Smooth muscle cell (in vitro differentiated cells): ENCODE data around the gene TRIM38. TPM values are rescaled to one million over a fixed set of nuclear protein-coding genes. Genes with fewer than 3 reads are reported as not detected.

ENCODE experiments used
- DNase-seq: peaks from one replicate; lab custom pipeline; 2025; ENCODE audit not compliant: unreplicated experiment; lab: John Stamatoyannopoulos, UW
- H2AFZ ChIP-seq: fragments of 200-600 bp; sonication (generic); 2 replicates; pipeline ENCODE4 v1.6.0; 2016; ENCODE audit warnings: antibody characterized with exemption, low read depth, mild to moderate bottlenecking
- H3F3A ChIP-seq: fragments of 200-600 bp; sonication (generic); 2 replicates; pipeline ENCODE4 v1.6.0; 2017; ENCODE audit warnings: antibody characterized with exemption, low read depth
- H3K27ac ChIP-seq: fragments of 200-600 bp; sonication (generic); 2 replicates; pipeline ENCODE4 v1.5.1; 2016; ENCODE audit warnings: low read depth, mild to moderate bottlenecking
- H3K27me3 ChIP-seq: fragments of 200-600 bp; sonication (generic); 2 replicates; pipeline ENCODE4 v1.6.1; 2016; ENCODE audit warnings: low read depth, mild to moderate bottlenecking
- H3K36me3 ChIP-seq: fragments of 200-600 bp; sonication (generic); 2 replicates; pipeline ENCODE4 v1.5.1; 2016; ENCODE audit warnings: low read depth
- H3K4me1 ChIP-seq: fragments of 200-600 bp; sonication (generic); 2 replicates; pipeline ENCODE4 v1.5.1; 2016; ENCODE audit warnings: low read depth
- H3K4me2 ChIP-seq: fragments of 200-600 bp; sonication (generic); 2 replicates; pipeline ENCODE4 v1.6.0; 2016; ENCODE audit warnings: mild to moderate bottlenecking
- H3K4me3 ChIP-seq: fragments of 200-600 bp; sonication (generic); 2 replicates; pipeline ENCODE4 v1.5.1; 2016; ENCODE audit warnings: mild to moderate bottlenecking
- H3K79me2 ChIP-seq: fragments of 200-600 bp; sonication (generic); 2 replicates; pipeline ENCODE4 v1.6.0; 2016; ENCODE audit warnings: low read depth, mild to moderate bottlenecking
- H3K9ac ChIP-seq: fragments of 200-600 bp; sonication (generic); 2 replicates; pipeline ENCODE4 v1.6.0; 2016; ENCODE audit warnings: low read depth
- H3K9me3 ChIP-seq: fragments of 200-600 bp; sonication (generic); replicated peaks from 2 replicates; pipeline ENCODE4 v1.5.1; 2016; ENCODE audit warnings: low read depth
- H4K20me1 ChIP-seq: fragments of 200-600 bp; sonication (generic); 2 replicates; pipeline ENCODE4 v1.6.0; 2016; ENCODE audit warnings: low read depth
- WGBS: methylation state at CpG from one replicate; pipeline ENCODE4 v1.1.7; 2016; ENCODE audit warnings: low lambda C conversion rate; 5-methylcytosine and 5-hydroxymethylcytosine counted together
- polyA plus RNA-seq: library from polyadenylated mRNA; unstranded; fragments of >200 nt; fragmentation: Nextera tagmentation; extraction: Ambion mirVana; gene quantifications from 2 replicates; pipeline ENCODE4 v1.2.1, GENCODE V29; 2016
- total RNA-seq: library from RNA; depleted of rRNA; stranded (reverse); fragments of >200 nt; gene quantifications from 2 replicates; pipeline ENCODE4 v1.2.3, GENCODE V29; 2014
- TF ChIP-seq, protein P1 (sequence below): fragments of 200-600 bp; sonication (generic); IDR thresholded peaks from 2 replicates; pipeline ENCODE4 v1.5.1; 2017; ENCODE audit warnings: borderline replicate concordance, mild to moderate bottlenecking, antibody characterized with exemption; ENCODE audit not compliant: insufficient read depth, poor library complexity, severe bottlenecking

TRIM38 gene
- total and polyA plus RNA-seq, 2 experiments from 2014 or later: 6.1 to 9.1 TPM

DNA sequence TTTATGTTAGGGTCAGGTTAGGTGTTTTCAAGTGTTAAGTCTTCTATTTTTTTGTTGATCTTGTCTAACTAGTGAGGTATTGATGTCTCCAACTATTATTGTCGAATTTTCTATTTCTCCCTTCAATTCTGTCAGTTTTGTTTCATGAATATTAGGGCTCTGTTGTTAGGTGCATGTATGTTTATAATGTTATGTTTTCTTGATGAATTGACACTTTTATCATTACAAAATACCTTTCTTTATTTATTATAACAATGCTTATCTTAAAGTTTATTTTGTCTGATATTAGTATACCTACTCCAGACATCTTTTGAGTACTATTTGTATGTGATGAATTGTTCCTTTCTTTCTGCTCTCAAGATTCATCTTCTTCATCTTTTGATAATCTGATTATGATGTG lies 12.9 kb upstream of the TRIM38 start:
- H3K79me2 ChIP-seq: no peaks in the 10 kb centered on the region
- no peaks in the 10 kb centered on the region for H3F3A ChIP-seq
- H3K4me1 ChIP-seq: no peaks in the 10 kb centered on the region
- no peak overlapping the region for H3K27ac ChIP-seq
- H3K4me3 ChIP-seq: no peak overlapping the region
- no peak for DNase-seq
- TF ChIP-seq, protein P1, sequence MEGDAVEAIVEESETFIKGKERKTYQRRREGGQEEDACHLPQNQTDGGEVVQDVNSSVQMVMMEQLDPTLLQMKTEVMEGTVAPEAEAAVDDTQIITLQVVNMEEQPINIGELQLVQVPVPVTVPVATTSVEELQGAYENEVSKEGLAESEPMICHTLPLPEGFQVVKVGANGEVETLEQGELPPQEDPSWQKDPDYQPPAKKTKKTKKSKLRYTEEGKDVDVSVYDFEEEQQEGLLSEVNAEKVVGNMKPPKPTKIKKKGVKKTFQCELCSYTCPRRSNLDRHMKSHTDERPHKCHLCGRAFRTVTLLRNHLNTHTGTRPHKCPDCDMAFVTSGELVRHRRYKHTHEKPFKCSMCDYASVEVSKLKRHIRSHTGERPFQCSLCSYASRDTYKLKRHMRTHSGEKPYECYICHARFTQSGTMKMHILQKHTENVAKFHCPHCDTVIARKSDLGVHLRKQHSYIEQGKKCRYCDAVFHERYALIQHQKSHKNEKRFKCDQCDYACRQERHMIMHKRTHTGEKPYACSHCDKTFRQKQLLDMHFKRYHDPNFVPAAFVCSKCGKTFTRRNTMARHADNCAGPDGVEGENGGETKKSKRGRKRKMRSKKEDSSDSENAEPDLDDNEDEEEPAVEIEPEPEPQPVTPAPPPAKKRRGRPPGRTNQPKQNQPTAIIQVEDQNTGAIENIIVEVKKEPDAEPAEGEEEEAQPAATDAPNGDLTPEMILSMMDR: no peak
- no peaks in the 10 kb centered on the region for H3K9me3 ChIP-seq
- no peaks in the 10 kb centered on the region for H3K36me3 ChIP-seq
- no peak overlapping the region for H3K9ac ChIP-seq
- 92% methylated on average over 1 of the region's 1 CpG for whole genome bisulfite sequencing
- H3K4me2 ChIP-seq: no peak overlapping the region
- H2AFZ ChIP-seq: no peak overlapping the region
- no peaks in the 10 kb centered on the region for H3K27me3 ChIP-seq
- H4K20me1 ChIP-seq: no peaks in the 10 kb centered on the region

DNA sequence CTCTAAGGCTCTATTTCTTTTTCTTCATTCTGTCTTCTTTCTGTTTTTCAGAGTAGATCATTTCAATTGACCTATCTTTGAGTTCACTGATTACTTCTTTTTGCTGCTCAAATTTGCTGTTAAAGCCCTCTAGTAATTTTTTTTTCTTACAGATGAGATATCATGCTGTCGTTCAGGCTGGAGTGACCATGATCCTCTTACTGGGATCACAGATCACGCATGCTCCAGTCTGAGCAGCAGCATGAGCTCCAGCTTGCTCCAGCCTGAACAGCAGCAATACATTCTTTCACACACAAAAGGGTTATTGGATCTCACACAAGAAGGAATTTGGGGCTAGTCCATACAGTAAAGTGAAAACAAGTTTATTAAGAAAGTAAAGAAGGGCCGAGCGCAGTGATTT lies 12.3 kb upstream of the TRIM38 start:
- H3F3A ChIP-seq: no peaks in the 10 kb centered on the region
- H3K9me3 ChIP-seq: no peaks in the 10 kb centered on the region
- H3K36me3 ChIP-seq: no peaks in the 10 kb centered on the region
- DNase-seq: no peak
- no peaks in the 10 kb centered on the region for H3K4me1 ChIP-seq
- no peaks in the 10 kb centered on the region for H3K79me2 ChIP-seq
- WGBS: 86% methylated on average over 4 of the region's 4 CpGs
- H4K20me1 ChIP-seq: no peaks in the 10 kb centered on the region
- H3K27ac ChIP-seq: no peak overlapping the region
- H3K4me2 ChIP-seq: no peak overlapping the region
- TF ChIP-seq, protein P1: no peak
- no peaks in the 10 kb centered on the region for H3K27me3 ChIP-seq
- H3K9ac ChIP-seq: no peak overlapping the region
- no peak overlapping the region for H2AFZ ChIP-seq
- H3K4me3 ChIP-seq: no peak overlapping the region

DNA sequence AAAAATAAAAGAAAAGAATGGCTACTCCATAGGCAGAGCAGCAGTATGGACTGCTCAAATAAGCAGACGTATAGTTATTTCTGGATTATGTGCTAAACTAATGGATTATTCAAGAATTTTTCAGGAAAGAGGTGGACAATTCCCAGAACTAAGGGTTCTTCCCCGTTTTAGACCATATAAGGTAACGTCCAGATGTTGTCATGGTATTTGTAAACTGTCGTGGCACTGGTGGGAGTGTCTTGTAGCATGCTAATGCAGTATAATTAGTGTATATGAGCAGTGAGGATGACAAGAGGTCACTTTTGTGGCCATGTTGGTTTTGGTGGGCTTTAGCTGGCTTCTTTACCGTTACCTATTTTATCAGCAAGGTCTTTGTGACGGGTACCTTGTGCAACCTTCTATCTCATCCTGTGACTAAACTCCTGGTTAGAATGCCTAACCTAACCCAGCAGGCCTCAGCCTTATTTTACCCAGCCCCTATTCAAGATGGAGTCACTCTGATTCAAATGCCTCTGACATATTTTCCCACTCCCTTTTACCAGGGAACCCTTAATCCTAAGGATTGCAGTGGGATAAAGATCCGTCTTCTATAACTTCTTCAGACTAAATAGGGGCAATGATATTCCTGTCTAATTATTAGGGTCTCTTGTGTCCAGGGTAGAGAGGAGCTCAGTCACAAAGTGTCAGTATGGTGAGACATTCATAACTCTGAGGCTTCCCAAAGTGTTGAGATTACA lies 11.1 kb upstream of the TRIM38 start:
- H3K4me3 ChIP-seq: no peak overlapping the region
- DNase-seq: no peak
- H3K27ac ChIP-seq: no peak overlapping the region
- H4K20me1 ChIP-seq: no peaks in the 10 kb centered on the region
- no peak overlapping the region for H2AFZ ChIP-seq
- H3K79me2 ChIP-seq: no peaks in the 10 kb centered on the region
- H3K9me3 ChIP-seq: no peaks in the 10 kb centered on the region
- H3K27me3 ChIP-seq: no peaks in the 10 kb centered on the region
- TF ChIP-seq, protein P1: no peak
- H3K4me2 ChIP-seq: no peak overlapping the region
- no peaks in the 10 kb centered on the region for H3K36me3 ChIP-seq
- no peaks in the 10 kb centered on the region for H3K4me1 ChIP-seq
- WGBS: 86% methylated on average over 7 of the region's 7 CpGs
- H3K9ac ChIP-seq: no peak overlapping the region
- no peaks in the 10 kb centered on the region for H3F3A ChIP-seq

DNA sequence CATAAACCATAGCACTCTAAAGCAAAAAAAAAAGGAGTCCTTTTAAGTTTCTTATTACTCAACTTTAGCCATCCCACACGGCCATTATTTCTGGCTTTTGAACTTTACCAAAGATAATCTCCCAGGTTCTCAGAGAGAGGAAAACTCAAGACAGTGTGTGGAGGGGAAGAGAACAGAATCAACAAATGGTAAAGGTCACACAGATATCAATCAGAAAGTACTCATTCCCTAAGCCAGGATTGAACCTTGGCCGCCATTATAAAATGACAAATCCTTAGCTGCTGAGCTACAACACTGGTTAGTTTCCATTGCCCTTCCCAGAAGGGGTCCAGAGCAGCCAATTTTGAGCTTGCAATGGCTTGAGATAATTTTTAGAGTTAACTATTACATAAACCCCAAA lies 10.1 kb upstream of the TRIM38 start:
- Histone ChIP-seq H3K4me3 (no peak overlapping the region), H3K79me2 (no peaks in the 10 kb centered on the region), H3K9me3 (no peaks in the 10 kb centered on the region), H3K36me3 (no peaks in the 10 kb centered on the region), H3K4me2 (no peak overlapping the region), H3K9ac (no peak overlapping the region), H4K20me1 (no peaks in the 10 kb centered on the region), H3K4me1 (no peaks in the 10 kb centered on the region), H3K27me3 (no peaks in the 10 kb centered on the region), H2AFZ (no peak overlapping the region), H3F3A (no peaks in the 10 kb centered on the region), H3K27ac (no peak overlapping the region)
- DNase-seq: no peak
- 95% methylated on average over 2 of the region's 2 CpGs for WGBS
- TF ChIP-seq, protein P1: no peak
